Erythroblast (primary cell): ENCODE data around the gene ACOT7.

ENCODE experiments used
- GATA1 ChIP-seq: IDR thresholded peaks from 2 replicates; pipeline ENCODE4 v1.6.1; 2011; ENCODE audit warnings: low read depth, mild to moderate bottlenecking, control low read depth, low read length, moderate library complexity
- POLR2A ChIP-seq: IDR thresholded peaks from 2 replicates; pipeline ENCODE4 v1.6.1; 2011; ENCODE audit warnings: mild to moderate bottlenecking, low read length

DNA sequence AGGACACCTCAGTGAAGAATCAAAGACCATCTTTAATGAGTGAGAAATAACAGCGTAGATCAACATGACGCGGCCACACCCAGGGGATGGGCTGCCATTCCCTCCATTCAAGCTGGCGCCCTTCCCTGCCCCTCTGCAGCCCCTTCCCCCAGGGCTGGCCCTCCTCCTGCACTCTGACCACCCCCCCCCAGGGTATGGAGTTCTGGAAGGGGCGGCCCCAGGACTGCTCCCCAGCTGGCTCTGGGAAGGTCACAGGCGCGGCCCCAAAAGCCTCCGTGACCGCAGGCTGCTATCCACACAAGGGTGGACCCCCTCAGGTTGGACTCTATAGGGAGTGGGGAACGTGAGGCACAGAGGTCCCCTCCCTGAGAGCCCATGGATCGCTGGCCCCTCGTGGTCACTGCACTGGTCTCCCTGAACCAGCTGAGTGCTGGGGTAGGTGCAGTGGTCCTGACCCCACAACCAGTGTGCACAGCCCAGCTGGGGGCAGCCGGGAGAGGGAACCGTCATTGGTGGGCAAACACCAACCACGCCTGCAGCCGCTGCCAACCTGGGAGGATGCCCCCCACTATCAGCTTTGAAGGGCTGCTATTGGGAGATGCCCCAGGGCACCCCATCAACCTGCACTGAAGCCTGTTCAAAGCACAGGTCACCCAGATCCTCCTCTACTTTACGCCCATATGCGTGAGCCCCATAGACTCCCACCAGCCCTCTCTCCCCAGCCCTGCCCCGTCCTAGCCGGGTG is 116.6 kb downstream of the ACOT7 start:
- no peak for TF ChIP-seq POLR2A
- no peak for TF ChIP-seq GATA1
